Measurements from ENCODE around the gene ROR1.

The ROR1 gene

DNA sequence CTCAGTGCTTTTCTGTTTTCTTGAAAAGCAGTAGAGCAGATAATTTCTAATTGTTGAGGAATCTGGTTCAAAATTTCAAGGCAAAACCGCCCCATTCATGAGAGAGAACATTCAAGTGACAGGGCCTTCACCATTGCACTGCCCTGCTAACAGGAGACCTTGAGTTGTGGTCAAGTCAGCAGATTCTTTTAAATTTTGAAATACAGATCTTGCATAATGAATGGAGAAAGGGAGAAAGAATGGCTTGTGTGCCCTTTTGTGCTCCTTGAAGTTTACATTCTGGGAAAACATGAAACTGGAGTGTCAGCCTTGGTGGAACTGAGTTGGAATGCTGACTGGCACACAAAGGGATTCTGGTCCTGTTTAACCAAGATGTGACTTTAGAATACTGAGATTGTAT, 265.1 kb downstream of the ROR1 start:
- no peak for DNase-seq

DNA sequence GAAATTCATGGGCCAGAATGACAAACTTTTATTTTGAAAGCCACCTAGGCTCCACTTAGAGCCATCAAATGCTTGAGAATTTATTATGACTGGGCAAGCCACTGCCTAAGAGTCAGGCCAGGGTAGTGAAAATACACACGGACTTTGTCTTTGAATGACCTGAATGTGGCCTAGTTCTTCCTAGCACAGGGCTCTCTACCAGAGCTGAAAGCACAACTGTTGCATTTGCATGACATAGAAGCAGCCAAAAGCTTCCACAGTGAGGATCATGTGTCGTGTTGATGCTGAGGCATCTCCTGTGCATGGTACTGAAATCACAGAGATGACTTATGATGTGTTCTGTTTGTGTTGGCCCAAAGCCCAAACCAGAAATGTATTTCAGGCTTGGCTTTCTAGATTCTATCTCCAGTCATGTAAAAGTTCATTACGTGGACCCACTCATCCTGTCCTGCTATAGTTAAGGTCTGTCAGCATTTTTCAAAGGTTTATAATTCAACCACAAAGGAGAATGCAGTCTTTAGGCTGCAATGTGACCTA, 265.6 kb downstream of the ROR1 start:
- no peak for DNase-seq

DNA sequence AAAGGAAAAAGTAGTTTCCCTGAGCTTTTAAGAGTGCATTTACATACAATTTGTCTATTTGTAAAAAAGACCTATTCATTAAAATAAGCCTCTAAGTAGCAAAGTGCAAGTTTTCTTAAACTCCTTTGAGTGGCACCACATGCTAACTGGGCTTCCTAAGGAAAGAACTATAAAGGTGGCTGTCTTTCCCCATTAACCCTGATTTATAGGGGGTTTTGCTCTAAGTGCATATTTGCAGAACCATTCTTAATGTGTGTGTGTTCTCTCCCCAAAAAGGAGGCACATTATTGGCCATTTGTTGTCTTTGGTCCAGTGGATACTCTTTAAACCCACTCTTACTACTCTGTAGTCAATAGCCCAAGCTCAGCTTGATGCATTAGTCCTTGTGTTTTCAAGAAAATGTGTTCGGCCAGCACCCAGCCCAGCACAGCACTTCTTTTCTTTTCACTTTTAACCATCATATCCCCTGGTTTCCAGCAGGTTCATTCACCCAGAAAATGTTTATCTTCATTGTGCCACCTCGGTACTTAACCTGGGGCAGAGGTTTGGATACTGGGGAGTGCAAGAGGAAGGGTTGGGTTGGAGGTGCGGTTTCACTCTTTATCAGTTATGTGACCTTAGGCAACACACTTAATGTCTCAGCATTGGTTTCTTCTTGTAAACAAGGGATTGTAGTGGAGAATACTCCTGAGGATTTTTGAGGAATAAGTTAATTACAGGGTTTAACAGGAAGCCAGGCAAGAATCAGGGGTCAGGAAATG, 267.7 kb downstream of the ROR1 start:
- no peak for DNase-seq

DNA sequence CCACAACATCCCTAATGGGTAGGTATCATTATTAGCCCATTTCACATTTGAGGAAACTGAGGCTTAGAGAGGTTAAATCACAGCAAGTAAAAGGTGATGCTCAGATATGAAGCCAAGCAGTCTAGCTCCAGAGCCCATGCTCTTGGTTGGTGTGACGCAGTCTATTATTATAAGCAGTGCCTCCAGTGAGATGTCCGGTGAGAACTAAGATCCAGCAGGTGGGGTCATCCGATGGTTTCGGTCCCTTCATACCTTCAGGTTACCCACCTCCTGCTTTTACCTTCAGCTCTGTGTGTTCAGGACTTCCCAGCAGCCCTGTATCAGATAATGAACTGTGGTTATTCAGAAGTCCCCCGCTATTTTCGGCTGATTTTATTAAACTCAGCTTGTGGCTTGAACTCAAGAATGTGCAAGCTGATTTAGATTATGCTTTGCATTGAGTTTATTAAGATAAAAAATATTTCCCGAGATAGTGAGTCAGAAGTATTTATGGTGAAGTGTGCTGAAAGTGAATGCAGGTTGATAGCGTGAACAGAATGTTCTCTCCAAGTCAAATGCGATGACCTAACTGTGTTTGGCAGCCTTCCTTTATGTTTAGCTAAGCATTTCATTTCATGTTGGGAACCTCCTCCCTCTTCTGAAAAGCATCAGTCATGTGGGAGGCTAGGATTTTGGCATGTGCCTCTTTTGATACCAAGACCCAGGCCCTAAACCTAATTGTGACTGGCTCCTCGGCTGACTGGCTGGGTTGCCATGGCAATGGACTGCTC, 268.7 kb downstream of the ROR1 start:
- no peak for DNase-seq

DNA sequence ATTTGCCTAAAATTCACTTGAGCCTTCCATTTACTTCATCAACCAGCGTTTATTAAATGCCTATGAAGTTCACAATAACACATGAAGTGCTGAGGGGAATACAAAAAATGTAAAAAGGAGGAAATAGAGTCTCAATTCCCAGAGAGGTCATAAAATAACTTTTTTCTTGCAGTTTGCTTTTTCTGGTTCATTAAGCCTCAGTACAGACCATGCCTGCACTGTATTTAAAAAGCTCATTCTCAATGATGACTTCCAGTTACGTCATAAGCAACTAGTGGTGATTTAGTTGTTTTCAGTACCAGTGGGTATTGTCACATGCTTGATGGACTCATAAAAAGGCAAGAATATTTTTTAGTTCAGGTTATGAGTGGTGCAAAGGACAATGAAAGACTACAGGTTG, 269.5 kb downstream of the ROR1 start:
- DNase-seq, result no peak

DNA sequence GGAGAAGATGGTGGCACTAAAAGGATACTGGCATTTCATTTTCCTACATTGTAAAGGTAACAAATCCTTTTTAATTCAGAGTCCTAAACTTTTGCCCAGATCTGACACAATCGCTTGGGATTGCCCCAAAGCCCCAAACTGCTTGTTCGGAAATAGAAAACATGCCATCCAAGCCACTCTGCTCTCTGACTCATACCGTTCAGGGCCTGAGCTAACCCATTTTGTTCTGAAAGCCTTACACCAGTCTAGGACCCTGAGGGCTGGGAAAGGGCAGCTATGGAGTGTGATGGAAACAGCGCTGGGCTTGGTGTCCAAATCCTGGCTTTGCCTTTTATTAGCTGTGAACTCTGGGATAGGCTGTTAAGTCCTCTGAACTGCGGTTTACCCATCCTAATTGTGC, 270.2 kb downstream of the ROR1 start:
- DNase-seq, result no peak

DNA sequence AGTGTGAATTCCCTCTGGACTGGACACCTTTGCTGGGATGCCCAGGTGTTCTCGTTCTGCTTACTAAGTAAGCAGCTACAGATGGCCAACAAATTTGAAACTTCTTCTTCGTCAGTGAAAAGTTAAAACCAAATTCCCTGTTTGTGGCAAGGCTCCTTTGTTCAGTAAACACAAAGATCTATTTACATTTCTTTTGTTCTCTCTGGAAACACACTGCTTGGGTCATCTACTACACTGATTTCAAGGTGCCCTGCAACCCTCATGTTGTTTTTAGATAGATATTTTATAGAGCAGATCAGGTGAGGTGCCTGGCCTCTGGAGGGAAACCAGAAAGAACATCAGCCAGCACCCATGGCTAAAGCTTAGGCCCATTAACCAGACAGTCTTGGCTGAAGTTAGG, 272.4 kb downstream of the ROR1 start:
- no peak for DNase-seq

DNA sequence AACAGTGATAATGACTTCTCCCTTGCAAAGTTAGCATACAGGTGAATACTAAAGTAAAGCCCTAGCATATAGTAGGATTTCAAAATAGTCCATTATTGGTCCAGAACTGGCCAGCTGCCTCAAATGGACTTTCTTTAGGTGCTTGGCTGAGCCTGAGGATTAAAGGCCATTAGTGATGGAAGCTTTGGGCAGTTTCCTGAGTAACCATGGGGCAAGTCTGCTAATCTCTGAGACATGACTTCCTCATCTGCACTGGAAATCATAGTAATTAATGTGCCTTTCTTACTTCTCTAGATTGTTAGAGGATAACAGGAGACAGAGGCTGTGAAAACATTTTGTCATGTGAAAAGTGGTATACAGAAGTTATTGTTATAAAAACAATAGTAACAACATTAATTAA, 273.1 kb downstream of the ROR1 start:
- no peak for DNase-seq

DNA sequence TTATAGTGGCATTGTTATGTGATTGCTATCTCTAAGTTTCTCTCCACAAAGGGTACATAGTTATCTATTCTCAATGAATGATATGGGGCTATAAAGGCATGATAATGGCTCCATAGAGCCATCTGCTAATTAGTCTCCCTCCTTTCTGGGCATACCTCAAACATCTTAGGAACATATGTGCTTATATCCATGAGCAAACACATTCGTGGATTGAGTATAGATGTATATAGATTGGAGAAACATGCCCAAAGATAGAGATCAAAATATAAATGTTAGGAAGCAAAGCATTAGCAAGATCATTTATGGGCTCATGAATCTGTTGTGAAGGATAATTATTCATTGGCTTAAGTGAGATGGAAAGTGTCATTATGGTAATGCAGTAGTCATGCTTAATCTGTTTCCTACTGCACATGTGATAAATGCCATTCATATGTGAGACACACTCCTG, 273.8 kb downstream of the ROR1 start:
- no peak for DNase-seq

DNA sequence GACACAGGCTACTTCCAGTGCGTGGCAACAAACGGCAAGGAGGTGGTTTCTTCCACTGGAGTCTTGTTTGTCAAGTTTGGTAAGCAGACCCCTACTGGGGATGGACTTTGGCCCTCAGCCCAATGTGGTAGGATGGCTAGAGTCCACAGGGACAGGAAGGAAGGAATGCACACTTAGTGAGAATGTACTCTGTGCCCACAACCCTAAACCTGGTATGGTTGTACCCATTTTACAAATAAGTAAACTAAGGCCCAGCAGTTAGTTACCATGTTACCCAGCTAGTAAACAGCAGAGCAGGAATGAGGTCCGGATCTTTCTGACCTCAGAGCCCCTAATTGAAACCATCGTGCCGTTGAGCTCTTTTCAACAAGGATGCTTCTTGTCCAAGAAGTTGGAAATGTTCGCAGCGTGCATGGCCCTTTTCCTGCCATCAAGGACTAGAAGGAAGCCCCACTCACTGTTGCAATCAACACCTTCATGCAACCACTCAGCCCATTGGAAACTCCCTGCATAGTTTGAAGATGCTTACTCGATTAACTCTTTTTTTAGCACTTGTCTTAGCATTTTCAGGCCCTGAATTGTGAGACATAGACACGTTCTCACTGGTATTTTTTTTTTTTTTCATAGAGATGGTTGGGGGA, 276.2 kb downstream of the ROR1 start:
- no peak for DNase-seq

DNA sequence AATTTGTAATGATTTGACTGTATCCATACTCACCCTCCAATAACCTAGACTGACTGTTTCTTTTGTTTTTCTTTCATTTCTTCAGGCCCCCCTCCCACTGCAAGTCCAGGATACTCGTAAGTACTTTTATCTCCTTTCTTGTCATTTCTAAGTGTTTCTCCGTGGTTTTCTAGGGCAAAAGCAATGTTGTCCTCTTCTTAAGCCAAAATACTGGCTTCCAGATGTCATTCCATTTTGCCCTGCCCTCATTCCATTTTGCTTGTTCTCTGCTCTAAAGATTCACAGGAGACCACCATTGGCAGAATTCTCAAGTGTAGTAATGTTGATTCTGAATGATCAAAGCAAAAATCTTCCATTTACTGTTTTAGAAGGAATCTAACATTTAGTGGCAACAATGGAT, 276.8 kb downstream of the ROR1 start:
- DNase-seq, result no peak

DNA sequence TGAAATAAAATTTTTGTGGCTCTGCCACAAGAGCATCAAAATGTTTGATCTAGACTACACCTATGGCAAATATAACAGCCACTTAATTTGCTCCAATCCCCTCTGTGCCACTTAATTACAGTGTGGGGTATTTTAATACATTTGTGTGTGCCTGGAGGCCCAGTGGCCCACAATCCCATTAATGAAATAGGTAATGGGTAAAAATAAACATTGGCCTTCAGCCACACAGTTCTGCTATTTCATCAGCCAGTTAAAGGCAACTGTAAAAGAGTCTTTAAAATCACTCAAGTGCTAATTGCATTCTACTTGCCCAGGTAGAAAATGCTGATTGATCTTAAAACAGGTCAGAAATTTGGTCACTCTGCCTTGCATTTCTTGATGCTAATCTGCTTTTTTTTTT, 278.0 kb downstream of the ROR1 start:
- DNase-seq, result no peak

DNA sequence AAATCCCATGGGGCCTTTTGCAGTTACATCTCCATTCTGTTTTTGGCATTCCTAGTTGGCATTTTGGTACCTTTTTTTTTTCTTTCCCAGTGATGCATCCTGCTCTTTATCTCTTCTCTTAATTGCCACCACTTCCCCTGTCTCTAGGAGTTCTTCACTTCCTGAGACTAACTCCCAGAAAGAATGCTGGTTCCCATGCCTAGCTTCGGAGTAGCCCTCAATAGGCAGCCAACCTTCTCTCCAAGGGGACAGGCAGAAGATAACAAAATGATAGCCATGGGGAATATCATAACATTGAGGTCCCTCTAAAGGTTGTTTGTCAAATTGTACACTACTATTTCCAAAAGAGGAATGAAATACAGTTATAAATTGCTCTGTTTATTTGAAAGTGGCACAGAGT, 279.0 kb downstream of the ROR1 start:
- DNase-seq, result no peak

DNA sequence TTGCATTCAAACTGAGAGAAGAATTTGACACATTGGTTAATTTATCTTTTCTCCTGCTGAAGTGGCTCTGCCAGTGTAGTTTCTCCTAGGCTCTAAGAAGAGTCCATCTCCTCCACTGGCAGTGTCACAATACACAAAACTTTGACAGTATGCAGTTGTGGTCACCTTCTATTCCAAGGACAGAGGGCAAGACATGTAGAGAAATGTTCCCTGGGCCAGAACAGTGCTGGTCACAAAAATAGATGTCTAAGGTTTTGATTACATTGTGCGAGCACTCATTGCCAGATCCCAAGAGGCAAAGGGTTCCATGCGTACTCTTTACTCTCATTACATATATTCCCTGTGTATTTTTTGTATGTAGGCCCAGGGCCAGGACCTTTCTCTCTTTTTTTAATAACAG, 281.5 kb downstream of the ROR1 start:
- DNase-seq, result no peak

DNA sequence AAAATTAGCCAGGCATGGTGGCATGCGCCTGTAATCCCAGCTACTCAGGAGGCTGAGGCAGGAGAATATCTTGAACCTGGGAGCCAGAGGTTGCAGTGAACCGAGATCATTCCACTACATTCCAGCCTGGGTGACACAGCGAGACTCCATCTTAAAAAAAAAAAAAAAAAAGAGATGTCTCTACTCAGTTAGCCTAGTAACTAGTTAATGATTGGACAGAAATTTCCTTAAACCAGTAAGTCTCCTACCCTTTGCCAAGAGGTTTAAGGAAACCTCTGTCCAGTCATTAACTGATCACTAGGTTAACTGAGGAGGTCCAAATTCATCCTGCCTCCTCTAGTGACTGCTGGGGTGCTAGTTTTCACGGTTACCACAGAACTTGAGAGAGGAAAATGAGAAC, 285.7 kb downstream of the ROR1 start:
- no peak for DNase-seq

DNA sequence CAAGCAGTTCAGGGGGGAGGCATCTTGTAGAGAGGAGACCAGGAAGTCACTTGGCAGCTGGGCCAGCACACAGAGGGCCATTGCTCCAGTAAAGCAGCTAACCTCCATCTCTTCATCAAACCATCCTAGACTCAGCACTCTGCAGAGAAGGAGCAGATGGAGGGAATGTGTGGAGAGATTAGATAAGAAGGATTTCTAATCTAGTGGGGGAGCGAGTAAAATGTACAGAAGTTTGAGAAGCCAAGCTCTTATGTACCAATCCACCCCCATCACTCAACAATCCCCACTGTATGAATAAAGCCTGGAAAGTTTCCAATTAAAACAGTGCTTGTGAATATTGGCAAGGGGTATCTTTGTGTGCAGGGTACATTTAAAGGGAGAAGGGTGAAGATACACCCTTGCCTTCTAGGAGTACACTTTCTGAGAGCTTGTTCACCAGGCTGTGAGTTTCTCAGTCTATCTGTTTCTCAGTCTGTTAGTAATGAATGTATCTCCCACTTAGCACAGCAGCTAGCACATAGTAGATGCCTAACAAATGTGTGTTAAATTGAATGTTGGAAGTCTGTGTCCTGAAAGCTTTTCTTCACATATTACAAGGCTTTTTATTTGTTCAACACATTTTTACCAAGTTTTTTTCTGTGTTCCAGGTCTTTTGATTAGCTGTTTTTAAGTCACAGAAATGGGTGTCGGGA, 286.9 kb downstream of the ROR1 start:
- no peak for DNase-seq

DNA sequence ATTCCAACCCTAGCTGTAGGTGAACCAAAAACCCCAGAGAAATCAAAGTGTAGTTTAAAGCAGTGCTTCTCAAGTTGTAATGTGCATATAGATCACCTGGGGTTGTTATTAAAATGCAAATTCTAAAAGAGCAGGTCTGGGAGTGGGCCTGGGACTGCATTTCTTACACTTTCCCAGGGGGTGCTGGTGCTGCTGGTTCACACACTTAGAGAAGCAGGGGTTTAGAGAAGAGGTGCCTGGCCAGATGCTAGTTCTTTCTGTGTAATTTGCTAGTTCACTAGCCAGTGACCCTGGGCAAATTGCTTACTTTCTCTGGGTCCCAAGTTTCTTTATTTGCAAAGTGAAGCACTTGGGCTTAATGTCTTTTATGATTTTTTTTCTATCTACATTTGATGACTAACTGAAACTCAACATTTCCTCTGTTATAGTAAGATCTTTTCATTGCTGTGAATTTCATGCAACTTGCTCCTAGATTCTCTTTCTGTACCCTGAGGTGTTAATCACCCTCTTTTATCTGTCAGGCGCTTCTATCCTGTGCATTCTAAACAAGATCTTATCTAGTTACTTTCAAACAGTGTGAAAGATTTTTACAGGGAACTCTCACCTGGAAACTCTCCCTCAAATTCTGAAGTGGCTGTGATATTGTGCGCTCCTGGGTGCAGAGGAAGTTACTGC, 287.8 kb downstream of the ROR1 start:
- DNase-seq, result no peak

DNA sequence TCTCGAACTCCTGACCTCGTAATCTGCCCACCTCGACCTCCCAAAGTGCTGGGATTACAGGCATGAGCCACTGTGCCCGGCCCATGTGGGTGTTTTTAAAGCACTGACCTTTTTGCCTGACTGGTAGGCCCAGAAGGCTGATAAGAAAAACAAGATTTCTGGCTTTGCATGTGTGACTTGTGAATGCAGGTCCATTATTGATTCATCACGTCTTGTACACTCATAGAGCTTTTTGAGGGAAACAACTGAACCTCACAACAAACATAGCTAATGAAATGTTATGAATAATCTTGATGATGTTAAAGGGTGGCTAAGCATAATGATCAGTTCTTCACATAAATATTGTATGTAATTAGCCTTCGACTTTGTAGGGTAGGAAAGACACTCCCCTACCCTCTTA, 288.7 kb downstream of the ROR1 start:
- DNase-seq, result no peak

DNA sequence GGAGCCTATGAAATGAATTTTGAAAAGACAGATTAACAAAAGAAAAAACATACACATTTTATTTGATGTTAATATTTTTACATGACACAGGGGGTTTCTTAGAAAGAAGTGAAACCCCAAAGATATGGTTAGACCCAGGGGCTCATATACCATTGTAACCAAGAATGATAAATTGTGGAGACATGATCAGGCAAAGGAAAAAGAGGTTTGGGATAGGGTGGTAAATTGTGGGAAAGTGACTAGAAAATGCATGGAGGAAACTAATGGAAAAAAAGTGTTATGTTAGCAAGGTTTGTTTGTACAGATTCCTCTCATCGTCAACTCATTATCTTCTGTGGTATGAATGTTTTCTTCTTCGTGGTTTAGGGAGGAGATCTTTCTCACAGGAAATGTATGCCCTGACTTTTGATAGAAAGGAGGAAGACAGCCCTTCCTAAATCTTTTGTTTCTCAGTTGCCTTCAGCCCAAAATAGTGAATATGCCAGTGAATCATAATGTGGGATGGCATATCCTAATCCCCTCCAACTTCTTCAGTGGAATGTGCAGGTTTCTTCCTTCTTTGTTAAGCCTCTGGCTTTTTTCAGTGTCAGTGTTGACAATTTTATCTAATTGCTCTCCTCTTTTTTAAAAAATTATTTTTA, 289.2 kb downstream of the ROR1 start:
- no peak for DNase-seq

DNA sequence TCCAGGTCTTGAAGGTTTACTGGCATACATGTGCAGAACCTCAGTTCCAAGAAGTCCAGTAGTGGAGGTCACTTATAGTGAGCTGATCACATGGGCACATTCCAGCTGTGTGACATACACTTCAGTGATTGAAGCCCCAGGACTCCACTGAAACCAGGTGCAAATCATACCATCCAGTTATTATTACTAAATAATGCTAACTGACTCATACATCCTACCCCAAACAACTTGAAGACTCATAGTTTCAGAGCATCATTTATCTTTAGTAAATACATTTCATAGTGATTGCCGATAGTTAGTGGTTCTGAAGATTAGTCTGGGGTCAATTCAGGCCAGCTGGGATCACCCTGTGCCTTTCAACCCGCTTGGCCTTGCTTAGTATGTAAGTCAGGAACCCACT, 291.8 kb downstream of the ROR1 start:
- no peak for DNase-seq

DNA sequence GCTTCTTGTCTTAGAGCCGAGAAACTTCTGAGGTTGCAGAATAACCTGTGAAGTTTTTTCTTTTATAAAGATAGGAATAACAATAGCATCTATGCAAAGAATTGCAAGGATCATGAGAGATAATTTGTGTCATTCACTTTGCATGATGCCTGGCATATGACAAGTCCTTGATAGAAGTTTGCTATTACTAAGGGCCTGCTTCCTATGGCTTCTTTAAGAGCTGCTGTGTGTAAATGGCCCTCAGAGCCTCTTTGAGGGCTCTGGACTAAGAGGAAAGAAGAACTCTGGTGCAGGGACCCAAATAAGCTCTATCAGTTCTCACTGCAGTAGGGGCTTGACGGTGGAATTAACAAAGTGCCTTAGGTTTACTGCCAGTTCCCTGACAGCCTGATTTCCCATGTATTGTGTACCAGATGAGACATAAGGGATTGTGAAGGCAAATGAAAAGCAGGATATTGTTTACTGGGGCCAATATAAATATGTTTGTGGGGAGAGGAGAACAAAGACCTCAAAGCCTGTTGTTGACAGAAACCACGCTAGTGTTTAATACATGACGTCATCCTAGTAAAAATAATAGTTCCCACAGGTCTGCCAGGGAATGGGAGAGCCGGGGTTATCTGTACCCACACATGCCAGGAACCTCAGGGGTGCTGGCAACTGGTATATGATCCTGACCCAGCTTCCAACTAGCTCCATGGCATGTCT, 298.4 kb downstream of the ROR1 start:
- DNase-seq, result no peak
